Measurements from ENCODE around the gene CCDC71L. TPM values are rescaled to one million over a fixed set of nuclear protein-coding genes. Genes with fewer than 3 reads are reported as not detected.
"Not testable (repeated sequence)": the region's sequence is repeated elsewhere in the genome, so short reads cannot be mapped to it uniquely, and the experiment has no call there.

CCDC71L gene
- 21.5 TPM for total RNA-seq

DNA sequence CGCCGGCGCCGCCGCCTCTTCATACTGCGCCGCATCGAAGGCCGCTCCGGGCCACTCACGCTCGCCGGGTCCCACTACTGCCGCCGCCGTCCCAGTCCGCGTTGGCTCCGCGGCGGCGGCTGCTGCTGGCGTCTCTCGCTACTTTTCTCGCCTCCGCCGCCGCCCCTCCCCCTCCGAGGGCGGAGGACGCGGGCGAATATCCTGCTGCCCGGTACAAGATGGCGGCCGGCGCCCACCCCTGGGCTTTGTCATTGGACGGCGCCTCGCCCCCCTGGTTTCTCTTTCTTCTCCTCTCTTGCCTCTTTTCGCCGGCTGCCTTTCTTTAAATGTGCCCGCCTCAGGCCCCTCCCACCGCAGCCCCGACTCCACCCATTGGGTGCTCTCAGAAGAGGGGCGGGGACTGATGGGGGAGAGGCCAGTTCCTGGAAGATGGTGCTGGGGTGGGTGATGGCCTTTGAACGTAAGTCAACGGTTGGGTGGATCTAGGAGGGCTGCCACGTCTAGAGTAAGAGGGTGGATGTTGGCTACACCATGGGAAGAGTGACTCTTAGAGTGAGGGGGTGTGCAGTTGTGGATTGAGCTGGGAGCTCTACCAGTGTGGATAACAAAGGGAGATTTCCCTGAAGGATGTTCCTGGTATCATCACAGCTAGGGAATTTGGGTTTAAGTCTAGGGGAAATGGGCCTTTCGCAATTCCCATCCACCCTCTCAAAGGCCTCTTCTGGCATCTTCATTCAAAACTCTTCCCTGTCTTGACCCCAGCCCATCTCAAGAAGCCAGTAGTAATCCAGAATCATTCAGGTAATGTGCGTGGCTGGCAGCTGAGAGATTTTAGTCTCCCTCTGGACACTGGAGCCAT, at the start of gene CCDC71L:
Gene CCDC71L (minus strand): TSS at position 297 of the 859 bp plus-strand sequence. CDS start 262 bp downstream, at position 35.
- ATAC-seq (peak; percentile 98), DNase-seq (ENCODE audit: low spot score) (peak; percentile 97)
- intact Hi-C loops (cut with DNase I) = no loop called here

DNA sequence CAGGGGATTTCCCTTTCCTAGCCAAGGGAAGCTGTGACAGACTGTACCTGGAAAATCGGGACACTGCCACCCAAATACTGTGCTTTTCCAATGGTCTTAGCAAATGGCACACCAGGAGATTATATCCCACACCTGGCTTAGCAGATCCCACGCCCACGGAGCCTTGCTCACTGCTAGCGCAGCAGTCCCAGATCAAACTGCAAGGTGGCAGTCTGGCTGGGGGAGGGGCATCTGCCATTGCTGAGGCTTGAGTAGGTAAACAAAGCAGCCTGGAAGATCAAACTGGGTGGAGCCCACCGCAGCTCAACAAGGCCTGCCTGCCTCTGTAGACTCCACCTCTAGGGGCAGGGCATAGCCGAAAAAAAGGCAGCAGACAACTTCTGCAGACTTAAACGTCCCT, 48.6 kb upstream of the CCDC71L start:
- ATAC-seq; DNase-seq (ENCODE audit: low spot score); intact Hi-C loops (cut with DNase I): not testable (repeated sequence)

DNA sequence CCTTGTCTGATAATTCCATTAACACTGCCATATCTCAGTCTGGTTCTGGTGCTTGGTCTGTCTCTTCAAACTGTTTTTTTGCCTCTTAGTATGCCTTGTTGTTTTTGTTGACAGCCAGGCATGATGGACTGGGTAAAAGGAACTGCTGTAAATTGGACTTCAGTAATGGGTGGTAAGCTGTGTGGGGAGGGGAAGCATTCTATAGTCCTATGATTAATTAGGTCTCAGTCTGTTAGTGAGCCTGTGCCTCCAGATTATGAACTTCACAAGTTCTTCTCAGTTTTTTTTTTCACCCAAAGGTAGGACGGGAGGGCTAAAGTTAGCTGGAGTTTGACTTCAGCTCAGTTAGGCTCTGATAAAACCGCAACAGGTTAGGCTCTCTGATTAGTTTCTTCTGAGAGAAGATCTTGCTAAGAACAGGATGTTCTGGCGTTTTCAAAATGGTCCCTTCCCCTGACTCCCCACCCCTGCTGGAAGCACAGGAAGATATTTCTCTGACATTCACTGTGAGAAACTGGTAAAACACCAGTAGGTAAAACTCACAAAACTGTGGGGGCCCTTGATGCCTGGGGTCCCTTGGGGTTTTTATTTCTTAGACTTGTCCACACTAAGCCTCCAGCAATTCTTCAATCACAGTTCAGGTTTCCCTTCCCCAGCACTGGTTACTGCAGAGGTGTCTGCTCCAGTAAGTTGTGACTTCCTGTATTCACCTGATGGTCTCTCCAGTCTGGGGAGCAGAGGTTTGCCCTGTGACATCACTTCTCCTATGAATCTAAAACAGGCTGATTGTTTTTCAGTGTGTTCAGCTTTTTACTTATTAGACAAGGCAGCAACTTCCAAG, 43.3 kb upstream of the CCDC71L start:
- no peak for ATAC-seq
- intact Hi-C loops (cut with DNase I) = no loop called here
- DNase-seq (ENCODE audit: low spot score) = no peak

DNA sequence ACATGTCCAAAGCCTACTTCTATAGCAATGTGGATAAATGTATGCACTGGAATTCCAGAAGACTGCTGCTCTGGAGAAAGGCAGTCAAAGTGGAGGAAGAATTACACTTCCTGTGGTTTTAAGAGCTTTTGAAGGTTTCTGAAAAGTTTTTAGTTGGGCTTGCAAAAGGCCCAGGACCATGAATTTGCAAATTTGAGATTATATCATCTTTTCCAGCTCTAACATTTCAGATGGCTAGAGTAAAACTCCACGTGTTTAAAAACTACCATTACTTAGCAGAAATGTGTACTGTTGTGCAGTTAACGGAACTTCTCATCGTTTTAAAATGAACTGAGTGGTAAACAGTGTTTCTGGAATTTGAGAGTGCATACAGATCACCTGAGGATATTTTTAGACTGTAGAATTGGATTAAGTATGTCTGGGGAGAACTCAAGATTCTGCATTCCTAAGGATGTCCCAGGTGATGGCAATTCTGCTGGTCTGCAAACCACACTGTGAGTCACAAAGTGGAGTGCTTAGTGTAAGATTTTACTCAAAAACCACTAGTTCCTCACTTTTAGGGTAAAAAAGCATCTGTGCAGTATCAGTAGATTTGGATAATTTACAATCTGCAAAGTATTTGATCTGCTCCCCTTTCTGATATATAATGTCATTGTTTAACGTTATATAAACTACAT, 32.9 kb upstream of the CCDC71L start:
- ATAC-seq = no peak
- intact Hi-C loops (cut with DNase I) = no loop called here
- DNase-seq (ENCODE audit: low spot score) = no peak

DNA sequence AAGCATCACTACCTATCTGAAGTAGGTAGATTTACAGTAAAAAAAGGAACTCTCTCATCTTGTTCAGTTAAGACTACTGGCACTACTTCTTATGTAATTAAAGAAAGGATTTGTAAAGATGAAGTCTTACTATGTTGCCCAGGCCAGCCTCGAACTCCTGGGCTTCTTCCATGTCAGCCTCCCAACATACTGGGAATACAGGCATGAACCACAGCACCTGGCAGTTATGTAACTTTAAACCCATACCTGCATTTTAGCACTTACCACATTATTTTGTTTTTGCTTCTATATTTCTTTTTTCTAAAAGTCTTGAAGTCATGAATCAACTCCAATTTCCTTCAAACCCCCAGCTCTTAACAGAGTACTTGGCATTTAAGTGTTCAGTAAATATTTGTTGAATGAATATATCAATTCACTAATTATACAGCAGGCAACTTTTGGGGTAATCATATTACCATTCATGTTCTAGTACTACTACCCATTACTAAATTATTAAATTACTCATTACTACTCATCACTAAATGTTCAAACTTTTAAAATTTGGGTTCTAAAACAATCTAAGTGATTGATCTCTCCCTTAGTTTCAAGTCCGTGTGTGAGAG, 31.6 kb upstream of the CCDC71L start:
- DNase-seq (ENCODE audit: low spot score) (no peak), ATAC-seq (no peak)
- intact Hi-C loops (cut with DNase I) = no loop called here

DNA sequence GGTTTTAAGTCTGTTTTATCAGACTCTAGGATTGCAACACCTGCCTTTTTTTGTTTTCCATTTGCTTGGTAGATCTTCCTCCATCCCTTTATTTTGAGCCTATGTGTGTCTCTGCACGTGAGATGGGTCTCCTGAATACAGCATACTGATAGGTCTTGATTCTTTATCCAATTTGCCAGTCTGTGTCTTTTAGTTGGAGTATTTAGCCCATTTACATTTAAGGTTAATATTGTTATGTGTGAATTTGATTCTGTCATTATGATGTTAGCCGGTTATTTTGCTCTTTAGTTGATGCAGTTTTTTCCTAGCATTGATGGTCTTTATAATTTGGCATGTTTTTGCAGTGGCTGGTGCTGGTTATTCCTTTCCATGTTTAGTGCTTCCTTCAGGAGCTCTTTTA, 27.2 kb upstream of the CCDC71L start:
- intact Hi-C loops (cut with DNase I); ATAC-seq; DNase-seq (ENCODE audit: low spot score): not testable (repeated sequence)

DNA sequence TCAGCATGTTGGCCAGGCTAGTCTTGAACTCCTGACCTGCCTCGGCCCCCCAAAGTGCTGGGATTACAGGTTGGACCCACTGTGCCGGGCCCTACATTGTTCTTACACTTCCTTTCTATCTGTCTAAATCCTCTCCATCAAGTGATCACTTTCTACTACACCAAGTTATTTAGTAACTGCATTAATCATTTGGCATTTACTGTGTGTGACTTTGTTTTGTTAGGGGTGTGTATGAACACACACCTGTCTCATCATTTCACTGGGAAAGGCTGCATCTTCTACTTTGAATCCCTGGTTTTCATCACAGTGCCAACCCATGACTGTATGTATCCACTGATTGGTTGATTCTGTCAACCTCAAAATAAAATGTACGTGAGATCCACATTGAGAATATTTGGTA, 23.0 kb upstream of the CCDC71L start:
- intact Hi-C loops (cut with DNase I) = no loop called here
- DNase-seq (ENCODE audit: low spot score) = no peak
- ATAC-seq = no peak

DNA sequence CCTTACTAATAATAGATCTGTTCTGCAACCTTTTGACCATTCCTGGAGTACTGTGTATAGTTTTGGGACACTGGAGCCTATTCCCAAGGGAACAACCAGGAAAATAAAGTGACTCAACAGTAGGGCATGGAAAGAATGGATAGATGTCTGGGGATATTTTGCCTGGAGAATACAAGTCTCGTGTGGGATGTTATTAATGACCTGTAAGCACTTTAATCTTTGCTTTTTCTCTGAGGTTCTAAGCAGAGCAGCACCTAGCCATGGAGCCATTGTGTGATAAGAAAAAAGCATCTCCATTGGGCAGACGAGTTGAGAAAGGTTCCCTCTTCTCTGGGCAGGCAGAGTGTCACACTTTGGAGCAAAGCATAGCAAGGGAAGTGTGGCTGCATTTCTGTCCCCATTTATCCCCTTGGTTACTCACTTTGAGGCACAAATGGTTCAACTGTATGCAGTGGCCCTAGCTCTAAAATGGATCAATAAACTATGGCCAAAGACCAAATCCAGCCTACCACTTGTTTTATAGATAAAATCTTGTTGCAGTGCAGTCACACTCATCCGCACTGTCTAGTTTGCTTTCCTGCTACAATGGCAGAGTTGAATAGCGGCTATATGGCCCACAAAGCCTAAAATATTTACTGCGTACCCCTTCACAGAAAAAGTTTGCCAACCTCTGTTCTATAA, 21.0 kb upstream of the CCDC71L start:
- no peak for ATAC-seq
- DNase-seq (ENCODE audit: low spot score) = no peak
- intact Hi-C loops (cut with DNase I) = no loop called here

DNA sequence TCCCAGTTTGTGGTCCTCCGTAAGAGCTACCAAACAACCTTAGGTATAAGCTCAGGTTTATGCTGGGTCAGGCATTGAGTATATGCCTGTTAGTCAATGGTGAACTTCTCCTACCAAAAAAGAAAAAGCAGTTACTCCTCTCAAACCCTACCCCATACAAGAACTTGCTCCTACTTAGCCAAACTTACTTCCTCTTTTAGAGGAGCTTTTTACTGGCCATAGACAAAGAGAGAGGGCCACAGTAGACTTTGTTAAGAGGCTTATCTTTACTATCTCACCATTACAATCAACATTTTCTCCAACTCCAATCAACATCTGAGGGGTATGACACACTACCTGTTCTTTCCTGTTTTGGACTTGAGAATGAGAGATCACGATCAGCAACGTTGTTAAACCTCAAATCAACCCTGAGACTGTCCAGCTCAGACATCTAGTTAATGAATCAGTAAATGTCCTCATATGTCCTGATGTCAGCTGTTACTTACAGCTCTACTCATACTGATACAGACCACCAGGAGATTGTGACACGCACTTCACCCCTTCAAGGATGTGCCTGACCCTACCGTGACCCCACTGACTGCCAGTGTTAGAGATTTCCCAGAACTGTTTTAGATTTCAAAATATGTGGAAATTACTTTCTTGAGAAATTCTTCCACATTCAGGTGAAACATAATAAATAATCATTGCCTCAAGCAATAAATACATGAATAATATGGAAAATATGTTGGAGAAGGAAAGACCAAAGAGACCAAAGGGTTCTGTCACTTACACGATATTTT, 18.4 kb upstream of the CCDC71L start:
- DNase-seq (ENCODE audit: low spot score) = no peak
- ATAC-seq = no peak
- intact Hi-C loops (cut with DNase I) = no loop called here

DNA sequence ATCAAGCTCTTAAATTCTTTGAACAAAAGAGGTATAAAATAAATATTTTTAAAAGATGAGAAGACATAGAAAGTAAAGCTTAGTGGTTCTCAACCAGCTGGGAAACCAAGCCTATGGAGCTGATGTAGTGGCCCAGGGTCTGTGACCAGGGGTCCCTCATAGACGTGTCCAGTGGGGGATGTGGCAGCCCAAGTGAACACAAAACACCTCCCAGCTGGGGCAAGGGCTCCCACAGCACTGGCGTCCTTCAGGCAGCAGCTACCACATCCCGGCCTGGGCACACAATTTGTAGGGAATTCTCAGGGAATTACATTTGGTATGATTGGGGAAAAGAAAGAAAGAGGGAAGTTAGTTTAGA, 17.8 kb upstream of the CCDC71L start:
- intact Hi-C loops (cut with DNase I) = no loop called here
- DNase-seq (ENCODE audit: low spot score) (no peak), ATAC-seq (no peak)

DNA sequence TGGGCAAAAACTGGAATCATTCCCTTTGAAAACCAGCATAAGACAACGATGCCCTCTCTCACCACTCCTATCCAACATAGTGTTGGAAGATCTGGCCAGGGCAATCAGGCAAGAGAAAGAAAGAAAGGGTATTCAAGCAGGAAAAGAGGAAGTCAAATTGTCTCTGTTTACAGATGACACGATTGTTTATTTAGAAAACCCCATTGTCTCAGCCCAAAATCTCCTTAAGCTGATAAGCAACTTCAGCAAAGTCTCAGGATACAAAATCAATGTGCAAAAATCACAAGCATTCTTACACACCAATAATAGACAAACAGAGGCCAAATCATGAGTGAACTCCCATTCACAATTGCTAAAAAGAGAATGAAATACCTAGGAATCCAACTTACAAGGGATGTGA, 15.5 kb upstream of the CCDC71L start:
- ATAC-seq; DNase-seq (ENCODE audit: low spot score); intact Hi-C loops (cut with DNase I): not testable (repeated sequence)

DNA sequence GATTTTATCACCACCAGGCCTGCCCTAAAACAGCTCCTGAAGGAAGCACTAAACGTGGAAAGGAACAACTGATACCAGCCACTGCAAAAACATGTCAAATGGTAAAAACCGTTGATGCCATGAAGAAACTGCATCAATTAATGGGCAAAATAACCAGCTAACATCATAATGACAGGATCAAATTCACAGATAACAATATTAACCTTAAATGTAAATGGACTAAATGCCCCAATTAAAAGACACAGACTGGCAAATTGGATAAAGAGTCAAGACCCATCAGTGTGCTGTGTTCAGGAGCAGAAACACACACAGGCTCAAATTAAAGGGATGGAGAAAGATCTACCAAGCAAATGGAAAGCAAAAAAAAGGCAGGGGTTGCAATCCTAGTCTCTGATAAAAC, 12.7 kb upstream of the CCDC71L start:
- intact Hi-C loops (cut with DNase I); ATAC-seq; DNase-seq (ENCODE audit: low spot score): not testable (repeated sequence)

DNA sequence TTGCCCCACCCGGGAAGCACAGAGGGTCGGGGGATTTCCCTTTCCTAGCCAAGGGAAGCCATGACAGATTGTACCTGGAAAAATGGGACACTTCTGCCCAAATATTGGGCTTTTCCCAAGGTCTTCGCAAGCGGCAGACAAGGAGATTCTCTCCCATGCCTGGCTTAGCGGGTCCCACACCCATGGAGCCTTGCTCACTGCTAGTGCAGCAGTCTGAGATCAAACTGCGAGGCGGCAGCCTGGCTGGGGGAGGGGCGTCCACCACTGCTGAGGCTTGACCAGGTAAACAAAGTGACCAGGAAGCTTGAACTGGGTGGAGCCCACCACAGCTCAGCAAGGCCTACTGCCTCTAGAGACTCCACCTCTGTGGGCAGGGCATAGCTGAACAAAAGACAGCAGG, 11.0 kb upstream of the CCDC71L start:
- DNase-seq (ENCODE audit: low spot score); intact Hi-C loops (cut with DNase I); ATAC-seq: not testable (repeated sequence)

DNA sequence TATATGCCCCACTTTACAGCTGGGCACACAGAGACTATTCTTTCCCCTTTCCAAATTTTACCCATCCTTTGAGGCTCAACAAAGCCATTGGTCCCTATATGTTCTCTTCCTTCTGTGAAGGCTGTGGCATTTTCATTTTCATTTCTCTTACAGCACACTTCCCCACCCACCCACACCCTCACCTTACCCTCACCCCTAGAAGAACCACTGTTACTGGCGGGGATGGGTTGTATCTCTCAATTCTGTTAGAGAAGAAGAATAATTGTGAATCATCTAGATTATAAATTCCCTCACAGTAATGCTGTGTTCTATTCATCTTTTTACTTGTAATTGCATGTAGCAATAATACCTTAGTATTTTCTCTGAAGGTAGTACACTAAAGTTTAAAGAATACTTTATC, 10.2 kb upstream of the CCDC71L start:
- no peak for ATAC-seq
- no peak for DNase-seq (ENCODE audit: low spot score)
- intact Hi-C loops (cut with DNase I) = no loop called here

DNA sequence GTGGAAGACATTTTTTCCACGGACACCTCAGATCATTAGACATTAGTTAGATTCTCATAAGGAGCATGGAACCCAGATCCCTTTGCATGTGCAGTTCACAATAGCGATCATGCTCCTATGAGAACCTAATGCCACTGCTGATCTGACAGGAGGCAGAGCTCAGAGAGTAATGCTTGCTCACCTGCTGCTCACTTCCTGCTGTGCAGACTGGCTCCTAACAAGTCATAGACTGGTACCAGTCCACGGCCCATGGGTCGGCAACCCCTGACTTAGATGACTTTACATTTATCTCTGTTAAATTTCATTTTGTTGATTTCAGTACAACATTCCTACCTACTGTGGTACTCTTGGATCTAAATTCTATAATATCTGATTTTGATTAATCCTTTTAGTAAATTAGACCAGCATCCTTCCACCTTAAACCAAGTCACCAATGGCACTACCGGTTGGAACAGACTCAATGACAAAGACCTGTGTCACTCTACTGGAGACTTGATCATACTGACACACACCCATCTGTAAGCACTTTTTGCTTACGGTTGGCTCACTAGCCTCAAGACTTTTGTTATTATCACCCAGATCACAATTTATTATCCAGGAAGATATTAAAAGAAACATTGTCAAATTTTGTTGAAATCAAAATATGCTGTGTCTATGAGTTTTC, 8.0 kb upstream of the CCDC71L start:
- intact Hi-C loops (cut with DNase I) = no loop called here
- no peak for DNase-seq (ENCODE audit: low spot score)
- ATAC-seq = no peak

DNA sequence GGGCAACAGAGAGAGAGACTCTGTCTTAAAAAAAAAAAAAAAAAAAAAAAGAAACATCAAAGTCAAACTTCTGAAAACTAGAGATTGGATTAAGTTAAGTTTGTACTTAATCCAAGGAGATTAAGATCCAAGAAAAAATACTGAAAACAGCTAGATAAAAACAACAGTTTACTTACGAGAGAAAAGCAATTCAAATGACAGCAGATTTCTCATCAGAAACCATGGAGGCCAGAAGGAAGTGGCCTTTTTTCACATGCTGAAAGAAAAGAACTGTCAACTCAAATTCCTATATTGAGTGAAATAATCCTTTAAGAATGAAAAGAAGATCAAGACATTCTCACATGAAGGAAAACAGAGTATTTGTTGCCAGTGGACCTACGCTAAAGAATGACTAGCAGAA, 5.4 kb upstream of the CCDC71L start:
- intact Hi-C loops (cut with DNase I) = no loop called here
- no peak for DNase-seq (ENCODE audit: low spot score)
- ATAC-seq = no peak

DNA sequence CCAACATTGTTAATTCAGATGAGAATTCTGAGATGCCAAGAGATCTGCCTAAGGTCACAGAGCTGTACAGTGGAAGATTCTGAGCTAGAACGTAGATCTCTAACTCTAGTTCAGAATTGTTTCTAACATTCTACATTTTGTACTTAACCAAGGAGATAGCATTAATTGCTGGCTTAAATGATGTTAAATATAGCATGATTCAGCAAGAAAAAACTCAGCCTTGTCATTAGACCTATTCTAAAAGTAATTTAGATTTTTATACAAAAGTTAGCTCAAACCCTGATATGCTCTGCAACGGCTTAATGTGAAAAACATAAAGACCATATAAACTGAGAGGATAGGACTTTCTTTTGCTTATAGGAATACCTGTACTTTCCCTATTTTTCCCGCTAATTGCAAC, 3.4 kb upstream of the CCDC71L start:
- no peak for DNase-seq (ENCODE audit: low spot score)
- intact Hi-C loops (cut with DNase I) = no loop called here
- ATAC-seq = no peak
